Pericardium fibroblast (primary cell): ENCODE results near the gene ITIH1. TPM values are rescaled to one million over a fixed set of nuclear protein-coding genes. Genes with fewer than 3 reads are reported as not detected.

Experiments
- total RNA-seq: library from RNA; depleted of rRNA; stranded (reverse); fragments of >200 nt; gene quantifications from 2 replicates; pipeline ENCODE4 v1.2.3, GENCODE V29; 2015

Gene ITIH1
- total RNA-seq = not detected in 2 replicates

GRCh38 chr3:52777127-52777958 is at the start of gene ITIH1:
TSS of gene ITIH1 (plus strand) at chr3:52777599. CDS start at chr3:52777616, 17 bp downstream.

GRCh38 chr3:52770496-52771333 is 6.7 kb upstream of the ITIH1 start, which contains the start of gene NEK4:
TSS of gene NEK4 (minus strand) at chr3:52770940. CDS start at chr3:52770746, 194 bp downstream.

GRCh38 chr3:52794612-52795099 is 17.3 kb downstream of the ITIH1 start, which contains the start of gene ITIH3:
TSS of gene ITIH3 (plus strand) at chr3:52794796. CDS start at chr3:52794804, 8 bp downstream.

GRCh38 chr3:52830535-52831258 is 53.3 kb downstream of the ITIH1 start, which contains the start of gene ITIH4:
TSS of gene ITIH4 (minus strand) at chr3:52830672. CDS start at chr3:52830642, 30 bp downstream.

GRCh38 chr3:52834871-52835501 is 57.6 kb downstream of the ITIH1 start, which contains the start of gene MUSTN1:
TSS of gene MUSTN1 (minus strand) at chr3:52835019. CDS start at chr3:52834948, 71 bp downstream.

Other genes starting within 250 kb of the ITIH1 start
- gene NT5DC2, start 243.7 kb upstream of the ITIH1 start, total RNA-seq = 158 and 169 TPM in 2 replicates
- gene UQCC5, start 241.0 kb upstream of the ITIH1 start, total RNA-seq = 35.5 and 81.3 TPM in 2 replicates
- 19.0 and 37.4 TPM in 2 replicates for gene PBRM1, start 91.7 kb upstream of the ITIH1 start, total RNA-seq
- 68.4 and 70.4 TPM in 2 replicates for gene GNL3, start 91.6 kb upstream of the ITIH1 start, total RNA-seq
- gene GLT8D1, start 71.8 kb upstream of the ITIH1 start, total RNA-seq = 98.6 and 99.8 TPM in 2 replicates
- gene SPCS1, start 71.5 kb upstream of the ITIH1 start, total RNA-seq = 138 and 162 TPM in 2 replicates
- 5.9 and 6.3 TPM in 2 replicates for gene NEK4, start 6.7 kb upstream of the ITIH1 start, total RNA-seq
- gene ITIH3, start 17.2 kb downstream of the ITIH1 start, total RNA-seq = 0.51 and 10.7 TPM in 2 replicates
- gene ITIH4, start 53.1 kb downstream of the ITIH1 start, total RNA-seq = 0.23 TPM in 1 of 2 replicates, not detected in the other
- not detected in 2 replicates for gene MUSTN1, start 57.4 kb downstream of the ITIH1 start, total RNA-seq
- 12.6 and 13.0 TPM in 2 replicates for gene STIMATE, start 119.9 kb downstream of the ITIH1 start, total RNA-seq